SU-DHL-6 (cell line): ENCODE measurements around the gene NCS1.

Source experiments
- EZH2phosphoT487 ChIP-seq: fragments of 200-600 bp; sonication (generic), shearing (Covaris generic); conservative IDR thresholded peaks from 2 replicates; pipeline ENCODE4 v1.6.1; 2018; ENCODE audit warnings: mild to moderate bottlenecking, antibody characterized with exemption, low read length, moderate library complexity, mixed read lengths
- TF ChIP-seq, protein P1 (sequence below): fragments of 200-600 bp; sonication (generic); IDR thresholded peaks from one replicate; pipeline ENCODE4 v1.5.1; 2017; ENCODE audit warnings: antibody characterized with exemption, mild to moderate bottlenecking, low read length, moderate library complexity; ENCODE audit not compliant: insufficient read depth, poor library complexity, severe bottlenecking

DNA sequence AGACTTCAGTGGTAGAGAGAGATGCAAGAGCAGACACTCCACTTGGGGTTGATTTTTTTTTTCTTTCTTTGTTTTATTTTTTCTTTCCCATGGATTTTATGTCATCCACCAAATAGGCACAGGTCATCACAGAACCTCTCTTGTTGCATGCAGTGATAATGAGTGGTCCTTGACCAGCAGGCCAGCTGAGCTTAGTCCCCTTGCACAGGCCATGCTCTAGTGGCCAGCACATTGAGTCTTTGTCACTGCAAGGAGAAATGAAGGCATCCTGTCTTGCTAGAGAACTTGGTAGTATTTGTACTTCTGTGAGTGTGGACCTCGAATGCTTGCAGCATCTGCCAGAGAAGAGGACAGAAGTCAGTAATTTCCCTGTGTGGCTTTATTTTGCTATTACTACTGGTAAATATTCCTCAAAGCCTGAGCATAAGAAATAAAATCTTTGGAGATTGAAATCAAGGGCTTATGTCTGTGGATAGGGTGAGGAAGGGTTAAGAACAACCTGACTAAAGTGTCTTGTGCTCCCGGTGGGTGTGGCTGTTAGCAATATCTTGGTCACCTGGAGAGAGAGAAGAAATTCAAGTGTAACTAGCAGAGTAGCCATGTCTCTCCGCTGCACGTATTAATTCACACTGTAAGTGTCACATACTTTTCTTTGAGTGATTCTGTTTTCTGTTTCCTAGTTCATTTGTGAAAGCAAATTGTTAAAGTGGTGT is 45.3 kb upstream of the NCS1 start:
- TF ChIP-seq, protein P1, sequence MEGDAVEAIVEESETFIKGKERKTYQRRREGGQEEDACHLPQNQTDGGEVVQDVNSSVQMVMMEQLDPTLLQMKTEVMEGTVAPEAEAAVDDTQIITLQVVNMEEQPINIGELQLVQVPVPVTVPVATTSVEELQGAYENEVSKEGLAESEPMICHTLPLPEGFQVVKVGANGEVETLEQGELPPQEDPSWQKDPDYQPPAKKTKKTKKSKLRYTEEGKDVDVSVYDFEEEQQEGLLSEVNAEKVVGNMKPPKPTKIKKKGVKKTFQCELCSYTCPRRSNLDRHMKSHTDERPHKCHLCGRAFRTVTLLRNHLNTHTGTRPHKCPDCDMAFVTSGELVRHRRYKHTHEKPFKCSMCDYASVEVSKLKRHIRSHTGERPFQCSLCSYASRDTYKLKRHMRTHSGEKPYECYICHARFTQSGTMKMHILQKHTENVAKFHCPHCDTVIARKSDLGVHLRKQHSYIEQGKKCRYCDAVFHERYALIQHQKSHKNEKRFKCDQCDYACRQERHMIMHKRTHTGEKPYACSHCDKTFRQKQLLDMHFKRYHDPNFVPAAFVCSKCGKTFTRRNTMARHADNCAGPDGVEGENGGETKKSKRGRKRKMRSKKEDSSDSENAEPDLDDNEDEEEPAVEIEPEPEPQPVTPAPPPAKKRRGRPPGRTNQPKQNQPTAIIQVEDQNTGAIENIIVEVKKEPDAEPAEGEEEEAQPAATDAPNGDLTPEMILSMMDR = no peak
- TF ChIP-seq EZH2phosphoT487 = no peak
